Colon (tissue), 2 donors: Measurements from ENCODE around the gene VTA1.
"Not testable (repeated sequence)": the region's sequence is repeated elsewhere in the genome, so short reads cannot be mapped to it uniquely, and the experiment has no call there.

Experiments used
- FAIRE-seq: peaks from 2 replicates; lab custom pipeline; 2012; peaks lifted over from hg19 to GRCh38; lab: Jason Lieb, UNC
- donor health status: control.
- donor health status: control.

The VTA1 gene, protein sequence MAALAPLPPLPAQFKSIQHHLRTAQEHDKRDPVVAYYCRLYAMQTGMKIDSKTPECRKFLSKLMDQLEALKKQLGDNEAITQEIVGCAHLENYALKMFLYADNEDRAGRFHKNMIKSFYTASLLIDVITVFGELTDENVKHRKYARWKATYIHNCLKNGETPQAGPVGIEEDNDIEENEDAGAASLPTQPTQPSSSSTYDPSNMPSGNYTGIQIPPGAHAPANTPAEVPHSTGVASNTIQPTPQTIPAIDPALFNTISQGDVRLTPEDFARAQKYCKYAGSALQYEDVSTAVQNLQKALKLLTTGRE

DNA sequence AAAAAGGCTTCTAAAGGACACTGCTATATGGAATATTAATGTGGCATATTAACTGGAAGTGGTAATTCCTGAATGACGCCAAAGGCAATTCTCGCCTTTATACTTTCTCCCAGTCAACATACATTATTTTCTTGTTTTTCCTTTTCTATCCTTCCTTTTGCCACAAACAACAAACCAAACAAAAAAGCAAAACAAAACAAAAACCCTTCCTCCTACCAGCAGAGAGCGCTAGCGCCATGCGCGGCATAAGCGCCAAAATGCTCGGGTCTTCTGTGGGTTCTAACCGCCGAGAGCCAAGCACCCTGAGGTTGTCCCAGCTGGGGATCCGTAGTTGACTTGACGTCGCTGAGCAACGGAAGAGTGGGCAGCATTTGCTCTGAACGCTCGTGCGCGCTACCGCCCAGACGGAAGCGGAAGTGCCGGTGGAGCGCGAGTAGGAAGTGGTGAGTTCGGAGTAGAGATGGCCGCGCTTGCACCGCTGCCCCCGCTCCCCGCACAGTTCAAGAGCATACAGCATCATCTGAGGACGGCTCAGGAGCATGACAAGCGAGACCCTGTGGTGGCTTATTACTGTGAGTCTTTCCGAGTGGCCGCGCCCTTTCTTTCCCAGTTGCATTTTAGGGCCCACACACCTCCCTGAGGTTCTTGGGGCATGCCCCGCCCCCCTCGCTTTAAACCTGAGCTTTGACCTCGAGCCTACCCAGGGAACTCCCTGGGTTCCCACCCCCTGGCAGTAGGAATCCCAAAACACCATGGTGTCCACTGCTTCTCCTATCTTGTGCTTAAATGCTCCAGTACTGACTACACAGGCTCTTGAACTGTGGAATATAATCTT is at the start of gene VTA1, which contains the start of gene NMBR:
Gene VTA1 (plus strand): TSS at position 436 of the 835 bp plus-strand sequence. CDS start 25 bp downstream, at position 461.
Gene NMBR (minus strand): TSS at position 295 of the 835 bp plus-strand sequence. CDS start 58,464 bp downstream, outside the sequence.
- FAIRE-seq: peak; percentile 96

DNA sequence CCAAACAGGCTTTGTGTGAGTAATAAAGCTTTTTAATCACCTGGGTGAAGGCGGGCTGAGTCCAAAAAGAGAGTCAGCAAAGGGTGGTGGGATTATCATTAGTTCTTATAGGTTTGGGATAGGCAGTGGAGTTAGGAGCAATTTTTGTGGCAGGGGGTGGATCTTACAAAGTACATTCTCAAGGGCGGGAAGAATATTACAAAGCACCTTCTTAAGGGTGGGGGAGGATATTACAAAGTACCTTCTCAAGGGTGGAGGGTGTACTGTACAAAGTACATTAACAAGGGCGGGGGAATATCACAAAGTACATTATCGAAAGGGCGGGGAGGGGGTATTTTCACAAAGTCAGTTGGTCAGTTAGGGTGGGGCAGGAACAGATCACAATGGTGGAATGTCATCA is 42.2 kb upstream of the VTA1 start:
- not testable (repeated sequence) for FAIRE-seq

DNA sequence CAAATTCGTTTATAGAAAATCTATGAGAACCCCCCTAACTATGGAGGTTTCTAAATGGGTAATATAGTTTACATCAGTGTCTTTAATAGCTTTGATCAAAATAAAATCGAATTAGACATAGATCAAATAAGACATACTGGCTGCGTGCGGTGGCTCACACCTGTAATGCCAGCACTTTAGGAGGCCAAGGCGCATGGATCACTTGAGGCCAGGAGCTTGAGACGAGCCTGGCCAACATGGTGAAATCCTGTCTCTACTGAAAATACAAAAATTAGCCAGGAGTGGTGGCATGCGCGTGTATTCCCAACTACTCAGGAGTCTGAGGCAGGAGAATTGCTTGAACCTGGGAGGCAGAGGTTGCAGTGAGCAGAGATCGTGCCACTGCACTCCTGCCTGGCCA is 36.2 kb upstream of the VTA1 start:
- not testable (repeated sequence) for FAIRE-seq

DNA sequence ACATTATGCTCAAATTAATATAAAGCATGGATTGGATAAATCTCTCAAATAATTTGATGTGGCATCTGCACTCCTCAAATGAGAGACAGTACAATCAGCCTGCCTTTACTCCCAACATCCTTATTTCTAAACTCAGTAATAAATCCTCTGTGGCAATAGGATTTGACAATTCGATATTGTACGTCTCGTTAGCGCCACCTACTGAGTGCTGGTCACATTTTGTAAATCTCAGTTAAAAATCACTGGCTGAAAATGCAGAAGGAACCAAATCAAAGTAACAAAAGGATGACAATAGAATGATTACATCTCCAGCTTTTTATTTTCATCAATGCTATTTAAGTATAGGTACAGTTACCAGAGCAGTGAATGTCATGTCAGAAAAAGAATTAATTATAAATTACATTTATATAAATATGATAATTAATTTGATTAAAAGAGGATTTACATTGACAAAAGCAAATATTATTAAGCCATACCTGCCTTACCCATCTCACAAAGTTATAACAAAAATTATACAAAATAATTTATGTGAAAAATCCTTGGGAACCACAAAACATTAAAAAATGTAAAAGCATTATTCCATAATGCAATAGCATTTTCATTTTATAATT is 34.5 kb upstream of the VTA1 start:
- FAIRE-seq: no peak

DNA sequence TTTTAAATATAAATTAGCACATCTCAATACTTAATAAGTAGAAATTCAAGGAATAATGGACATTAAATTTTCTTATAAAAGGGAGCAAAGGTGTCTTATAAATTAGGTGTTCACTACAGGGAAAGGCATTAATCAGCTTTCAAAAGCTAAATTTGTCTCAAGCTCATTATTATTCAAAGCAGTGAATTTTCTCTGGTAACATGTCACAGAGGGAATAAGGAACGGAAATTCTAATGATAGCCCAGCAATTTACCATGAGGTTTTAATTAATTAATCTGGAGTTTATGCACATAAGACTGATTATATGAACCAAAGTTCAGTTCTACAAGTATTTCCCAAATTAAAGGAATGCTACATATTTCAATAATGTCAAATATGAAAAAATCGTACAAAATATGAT is 29.7 kb upstream of the VTA1 start:
- FAIRE-seq: no peak

DNA sequence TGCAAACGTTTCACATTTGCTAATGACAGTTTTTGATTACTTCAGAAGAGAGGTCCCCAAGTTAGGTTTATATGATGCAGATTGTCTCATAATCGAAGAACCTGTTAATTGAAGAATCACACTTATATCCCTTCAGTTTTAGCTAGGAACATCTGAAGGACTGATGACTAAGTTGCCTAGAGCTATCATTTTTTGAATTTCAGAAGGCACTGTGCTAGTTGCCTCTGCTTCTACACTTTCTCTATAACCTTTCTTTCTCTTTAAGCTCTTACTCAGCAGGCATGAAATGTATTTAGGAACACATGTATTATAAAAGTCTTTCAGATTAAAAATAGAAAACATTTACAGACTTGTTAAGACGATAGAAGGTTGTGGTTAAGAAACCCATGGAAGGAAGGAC is 28.7 kb upstream of the VTA1 start:
- FAIRE-seq: no peak

DNA sequence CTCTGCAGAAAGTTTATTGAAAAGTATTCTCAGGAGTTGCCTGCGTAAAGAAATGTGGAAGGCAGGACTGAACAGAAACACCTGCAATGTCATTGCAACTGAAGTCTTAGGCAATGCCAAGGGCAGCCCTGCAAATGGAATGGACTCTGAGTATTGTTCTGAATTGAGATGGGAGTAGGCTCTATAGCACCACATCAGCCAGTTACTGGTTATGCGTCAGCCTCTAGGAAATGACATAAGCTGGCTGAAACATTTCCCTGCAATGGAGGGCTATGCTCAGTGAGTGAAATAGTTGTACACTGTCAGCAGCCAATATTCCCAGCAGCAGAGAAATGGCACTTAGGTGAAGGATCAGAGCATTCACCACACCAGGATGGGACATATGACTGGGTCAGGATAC is 28.1 kb upstream of the VTA1 start:
- FAIRE-seq: no peak

DNA sequence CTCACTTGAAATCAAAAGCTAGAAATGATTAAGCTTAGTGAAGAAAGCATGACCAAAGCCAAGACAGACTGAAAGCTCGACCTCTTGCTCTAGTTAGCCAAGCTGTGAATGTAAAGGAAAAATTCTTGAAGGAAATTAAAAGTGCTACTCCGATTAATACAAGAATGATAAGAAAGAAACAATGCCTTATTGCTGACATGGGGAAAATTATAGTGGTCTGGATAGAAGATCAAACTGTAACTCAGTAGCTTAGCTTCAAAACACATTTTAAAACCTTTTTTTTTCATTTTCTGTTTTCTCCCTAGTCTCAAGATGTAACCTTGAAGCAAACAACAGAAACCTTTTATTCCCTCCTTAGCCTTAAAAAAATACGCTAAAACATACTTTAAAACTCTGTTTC is 25.7 kb upstream of the VTA1 start:
- FAIRE-seq: no peak

DNA sequence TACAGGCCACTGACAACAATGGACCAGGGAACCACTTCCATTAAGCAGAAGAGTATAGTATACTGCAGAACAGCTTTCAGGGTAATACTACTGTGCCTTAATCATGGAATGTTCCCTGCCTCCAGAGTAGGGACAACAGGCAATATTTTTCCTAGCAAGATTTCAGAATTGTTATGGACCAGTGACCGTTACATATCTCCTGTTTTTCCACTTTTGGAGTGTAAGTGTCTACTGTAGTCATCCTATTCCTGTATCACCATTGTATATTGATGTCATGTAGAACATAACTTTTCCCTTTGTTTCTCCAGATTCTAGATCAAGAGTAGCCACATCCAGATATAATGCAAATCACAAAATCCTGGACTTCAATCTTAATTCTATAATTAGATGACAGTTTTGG is 16.2 kb upstream of the VTA1 start:
- FAIRE-seq: no peak

DNA sequence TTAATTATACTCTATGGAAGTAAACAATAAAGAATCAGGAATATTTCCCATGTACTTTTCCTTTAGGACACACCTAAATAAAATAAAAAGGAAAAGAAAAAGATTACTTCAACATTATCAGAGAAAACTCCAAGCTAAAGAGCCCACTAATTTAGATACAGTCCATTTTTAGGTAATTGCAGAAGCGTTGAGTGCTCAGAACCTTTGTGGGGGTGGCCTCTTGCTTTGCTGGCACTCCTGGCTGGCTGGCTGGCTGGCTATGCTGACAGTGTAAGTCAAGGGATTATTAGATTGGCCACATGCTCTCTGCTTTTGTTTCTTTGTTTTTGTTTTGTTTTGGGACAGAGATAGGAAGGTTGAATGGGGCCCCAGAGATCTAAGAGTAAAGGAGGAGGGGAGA is 14.4 kb upstream of the VTA1 start, which contains the start of gene GJE1:
Gene GJE1 (plus strand): TSS at position 301 of the 400 bp plus-strand sequence. CDS start 234 bp downstream, outside the sequence.
- FAIRE-seq: no peak

DNA sequence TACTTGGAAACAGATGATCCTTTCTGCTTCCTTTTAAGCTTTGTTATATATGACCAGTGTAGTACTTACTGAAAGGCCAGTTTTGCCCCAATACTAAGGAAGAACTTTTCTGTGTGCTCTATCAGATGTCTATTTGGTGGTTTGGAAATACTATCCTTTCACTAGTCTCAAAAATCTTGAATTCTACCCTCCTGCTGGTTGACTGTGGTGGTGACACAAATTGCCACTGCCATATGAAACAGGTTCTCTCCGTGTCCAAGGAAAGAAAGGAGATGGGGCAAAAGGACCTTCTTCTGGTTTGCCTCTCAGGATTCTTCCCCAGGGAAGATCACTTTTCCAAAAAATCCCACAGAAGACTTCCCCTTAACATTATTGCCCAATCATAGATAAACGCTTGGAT is 8.2 kb upstream of the VTA1 start:
- no peak for FAIRE-seq

DNA sequence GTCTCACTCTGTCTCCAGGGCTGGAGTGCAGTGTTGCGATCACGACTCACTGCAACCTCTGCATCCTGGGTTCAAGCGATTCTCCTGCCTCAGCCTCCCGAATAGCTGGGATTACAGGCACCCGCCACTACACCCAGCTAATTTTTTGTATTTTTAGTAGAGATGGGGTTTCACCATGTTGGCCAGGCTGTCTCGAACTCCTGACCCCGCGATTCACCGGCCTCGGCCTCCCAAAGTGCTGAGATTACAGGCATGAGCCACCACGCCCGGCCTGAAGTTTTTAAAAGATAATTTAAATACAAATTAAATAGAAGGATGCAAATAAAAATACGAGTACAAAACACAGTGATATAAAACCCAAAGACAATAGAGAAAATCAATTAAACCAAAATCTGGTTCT is 5.5 kb upstream of the VTA1 start:
- FAIRE-seq: not testable (repeated sequence)

DNA sequence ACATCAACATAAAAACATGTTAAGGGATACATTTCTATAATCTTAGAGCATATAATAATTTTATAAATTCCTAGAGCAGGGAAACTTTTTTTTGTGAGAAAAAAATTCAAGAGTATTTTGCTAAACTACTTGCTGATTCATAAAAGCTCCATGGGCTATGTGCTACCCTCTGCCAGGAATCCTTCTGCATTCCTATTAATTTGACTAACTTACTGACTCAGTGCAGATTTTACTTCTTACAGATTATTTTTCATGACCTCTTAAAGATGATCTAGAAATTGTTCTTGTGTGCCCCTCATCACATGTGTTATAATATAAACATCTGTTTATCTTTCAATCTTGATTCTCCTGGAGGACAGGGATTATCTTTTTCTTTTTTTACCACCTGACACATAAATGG is 5.7 kb downstream of the VTA1 start:
- FAIRE-seq: no peak

DNA sequence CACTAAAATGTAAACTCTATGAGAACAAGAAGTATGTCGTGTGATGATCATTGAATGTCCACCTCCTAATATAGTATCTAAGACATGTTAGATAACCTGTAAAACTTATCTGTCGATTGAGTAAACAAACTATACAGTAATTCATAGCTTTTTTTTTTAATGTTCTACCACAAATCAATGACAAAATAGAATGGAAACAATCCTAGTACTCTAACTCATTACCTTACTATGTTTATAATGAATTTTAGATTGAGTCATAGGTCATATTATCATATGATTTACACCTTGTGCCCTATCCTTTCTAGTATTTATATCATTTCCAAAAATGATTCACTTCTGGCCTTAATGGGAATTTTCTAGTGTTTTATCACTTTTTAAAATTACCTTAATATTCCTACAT is 6.1 kb downstream of the VTA1 start:
- no peak for FAIRE-seq

DNA sequence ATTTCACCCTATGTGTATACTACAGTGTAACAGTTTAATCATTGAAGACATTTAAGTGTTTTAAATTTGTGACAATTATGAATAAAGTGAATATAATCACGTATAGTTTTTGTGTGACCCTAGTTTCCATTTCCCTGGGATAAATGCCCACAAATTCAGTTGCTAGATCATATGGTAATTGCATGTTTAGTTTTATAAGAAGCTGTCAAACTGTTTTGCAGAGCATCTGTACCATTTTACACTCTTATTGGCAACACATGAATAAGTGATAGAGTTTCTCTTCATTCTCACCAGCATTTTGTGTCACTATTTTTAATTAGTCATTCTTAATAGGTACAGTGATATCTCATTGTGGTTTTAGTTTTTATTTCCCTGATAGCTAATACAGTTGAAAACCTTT is 7.3 kb downstream of the VTA1 start:
- no peak for FAIRE-seq

DNA sequence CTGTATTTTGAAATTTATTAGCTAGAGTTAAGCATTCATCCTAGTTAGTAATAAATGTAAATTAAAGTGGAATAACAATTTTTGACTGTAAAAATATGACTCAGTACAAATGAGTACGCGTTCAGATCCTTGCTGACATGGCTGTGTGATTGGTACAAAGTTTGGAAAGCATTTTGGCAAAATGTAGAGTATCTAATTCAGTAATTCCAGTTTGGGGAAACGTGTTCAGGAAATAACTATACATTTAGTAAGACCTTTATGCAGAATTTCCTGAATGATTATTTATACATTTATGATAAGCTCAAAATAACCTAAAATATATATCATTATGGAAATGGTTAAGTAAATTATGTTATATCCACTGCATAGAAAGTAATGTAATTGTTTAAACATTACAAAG is 8.0 kb downstream of the VTA1 start:
- no peak for FAIRE-seq

DNA sequence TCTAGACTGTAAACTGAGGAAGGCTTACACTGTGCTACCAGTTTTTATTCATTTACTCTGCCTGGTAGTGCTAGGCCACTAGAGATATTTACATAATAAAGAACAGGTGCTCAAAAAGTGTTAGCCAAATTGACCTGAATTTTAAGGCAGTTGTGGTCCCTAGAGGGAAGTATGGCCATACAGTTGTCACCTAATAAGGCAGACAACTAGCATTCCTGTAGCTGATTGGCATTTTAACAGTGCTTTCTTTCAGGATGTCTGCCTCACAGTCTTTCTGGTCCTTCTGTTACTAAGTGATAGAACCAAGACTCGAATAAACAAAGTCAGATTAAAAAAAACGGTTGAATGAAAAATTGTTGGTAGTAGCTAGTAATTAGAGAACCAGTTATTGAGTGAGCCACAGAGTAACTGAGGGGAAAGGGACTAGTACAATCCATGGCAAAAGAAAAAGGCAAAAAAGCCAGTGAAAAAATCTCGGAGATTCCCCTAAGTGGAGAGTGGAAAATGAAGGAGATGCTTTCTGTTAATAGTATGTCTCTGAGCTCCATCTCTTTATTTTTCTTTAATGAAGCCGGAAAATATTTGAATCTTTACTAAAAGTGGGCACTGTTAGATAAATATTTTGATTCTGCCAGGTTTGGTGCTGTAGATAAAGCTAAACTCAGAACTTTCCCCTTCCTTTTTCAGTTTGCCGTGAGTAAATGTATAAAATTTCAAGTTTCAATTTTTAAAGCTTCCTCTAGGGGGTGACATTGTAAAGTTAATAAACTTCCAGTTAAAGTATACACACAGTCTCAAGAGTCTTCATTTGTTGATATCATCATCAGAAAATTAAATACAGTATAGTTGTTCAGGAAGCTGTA is 9.1 kb downstream of the VTA1 start:
- FAIRE-seq: no peak

DNA sequence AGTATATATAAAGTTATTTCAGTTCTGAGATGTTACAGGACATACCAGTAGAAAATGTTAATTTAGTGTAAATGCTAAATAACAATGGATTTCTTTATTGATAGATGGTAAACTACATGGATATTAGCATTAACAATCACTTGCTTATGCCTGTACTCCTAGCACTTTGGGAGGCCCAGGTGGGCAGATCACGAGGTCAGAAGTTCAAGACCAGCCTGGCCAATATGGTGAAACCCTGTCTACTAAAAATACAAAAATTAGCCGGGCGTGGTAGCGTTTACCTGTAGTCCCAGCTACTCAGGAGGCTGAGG is 9.7 kb downstream of the VTA1 start:
- not testable (repeated sequence) for FAIRE-seq

DNA sequence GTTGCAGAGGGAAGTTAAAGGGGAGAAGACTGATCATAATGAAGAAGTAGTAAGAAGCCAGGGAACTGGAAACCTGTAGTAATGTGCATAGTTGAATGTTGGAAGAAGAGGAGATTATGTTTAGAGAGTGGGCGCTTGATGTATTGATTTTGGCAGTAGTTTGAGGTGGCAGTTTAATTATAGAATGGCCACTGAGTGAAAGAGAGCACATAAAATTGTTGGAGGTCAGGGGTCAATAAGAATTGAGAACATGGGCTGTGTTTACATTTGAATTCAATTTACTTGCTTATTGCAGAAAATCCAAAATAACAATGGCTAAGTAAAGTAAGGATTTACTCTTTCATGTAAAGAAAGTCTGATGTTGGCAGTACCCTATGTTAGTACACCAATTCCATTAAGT is 15.7 kb downstream of the VTA1 start:
- FAIRE-seq: no peak

DNA sequence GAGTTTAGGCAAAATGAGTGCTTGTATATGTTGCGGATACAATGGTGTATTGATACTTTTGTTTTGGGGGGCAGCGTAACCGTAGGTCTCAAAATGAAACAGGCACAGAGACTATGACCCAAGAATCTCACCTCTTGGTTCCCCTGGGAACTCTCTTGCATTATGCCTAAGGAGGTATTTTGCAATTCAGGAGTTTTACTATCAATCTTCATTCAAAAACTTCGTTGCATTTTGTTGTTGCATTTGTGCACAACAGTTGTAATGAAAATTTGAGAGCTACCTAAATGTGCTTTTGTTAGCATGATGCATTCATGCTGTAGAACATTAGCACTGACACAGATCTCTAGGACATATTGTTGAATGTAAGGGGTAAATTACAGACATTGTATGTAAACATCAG is 18.2 kb downstream of the VTA1 start:
- FAIRE-seq: no peak

DNA sequence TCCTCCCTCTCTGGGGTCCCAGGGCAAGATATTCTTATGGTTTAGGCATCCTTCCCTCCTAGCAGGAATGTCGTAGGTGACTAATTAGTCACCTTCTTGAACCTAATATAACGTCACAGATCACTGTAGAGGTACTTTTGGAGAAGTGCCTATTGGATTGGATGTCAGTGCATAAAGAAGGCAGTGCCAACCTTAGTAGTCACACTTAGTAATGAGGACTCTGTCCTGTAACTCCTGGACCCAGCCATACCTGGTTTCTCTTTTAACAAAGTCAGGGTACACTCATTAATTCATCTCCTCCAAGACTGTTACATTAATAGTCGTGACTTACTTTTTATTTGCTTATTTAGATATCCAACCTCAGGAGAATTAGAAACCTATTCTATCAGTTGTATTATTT is 20.0 kb downstream of the VTA1 start:
- no peak for FAIRE-seq

DNA sequence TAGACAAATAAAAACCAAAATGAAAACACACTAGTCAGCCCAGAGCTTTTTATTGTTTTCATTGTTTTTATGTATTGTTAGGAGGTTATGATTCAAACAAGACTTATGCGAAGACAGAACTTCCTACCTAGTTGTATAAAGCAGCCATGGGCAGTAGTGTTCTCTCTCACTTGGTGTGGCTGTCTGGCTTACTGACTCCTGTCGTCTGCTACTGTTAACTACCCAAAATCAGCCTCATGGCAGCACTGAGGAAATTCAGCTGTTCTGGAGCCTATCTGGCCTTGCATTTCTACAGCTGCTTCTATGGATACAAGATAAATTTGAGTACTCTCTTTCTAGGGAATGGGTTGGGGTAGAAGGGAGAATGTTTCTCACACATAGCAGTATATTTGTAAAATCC is 20.4 kb downstream of the VTA1 start:
- no peak for FAIRE-seq
